Measurements from ENCODE around the gene RNF14. TPM values are rescaled to one million over a fixed set of nuclear protein-coding genes. Genes with fewer than 3 reads are reported as not detected.

Gene RNF14
- total and polyA plus RNA-seq, 10 of the 15 experiments (the other 5 are each of a cell fraction or from before 2014, with no cell fraction given): 13.2 to 41.8 (median 28.3) TPM

DNA sequence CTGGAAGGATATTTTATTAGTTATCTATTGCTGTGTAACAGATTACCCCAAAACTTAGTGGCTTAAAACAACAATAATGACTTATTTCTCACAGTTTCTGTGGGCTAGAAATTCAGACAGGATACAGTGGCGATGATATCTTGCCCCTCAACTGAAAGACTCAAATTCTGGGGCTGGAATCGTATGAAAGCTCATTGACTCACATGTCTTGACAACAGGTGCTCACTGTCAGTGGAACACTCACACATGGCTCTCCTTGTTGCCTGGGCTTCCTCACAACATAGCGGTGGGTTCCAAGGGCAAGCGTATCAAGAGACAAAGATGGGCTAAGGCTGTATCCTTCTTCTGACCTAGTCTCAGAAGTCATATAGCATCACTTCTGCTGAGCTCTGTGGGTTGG lies 47.7 kb downstream of the RNF14 start:
- FAIRE-seq: no peak
- ChIA-PET SMC1A (ENCODE audit: uncharacterized antibody, unreplicated experiment) (interaction anchor here (0.9 to 7.6 kb wide), 9 partner anchors 8 to 127 kb away, joined by 3 to 67 read pairs (median 7); partner anchors contain the start of gene RNF14), CTCF (interaction anchor here (0.6 to 8.9 kb wide), 15 partner anchors 8 to 352 kb away, joined by 3 to 120 read pairs (median 7); partner anchors contain the start of gene RNF14), RAD21 (ENCODE audit: unreplicated experiment) (interaction anchor here (0.6 to 4.2 kb wide), 5 partner anchors 25 to 324 kb away, joined by 3 to 25 read pairs (median 9); partner anchors contain the start of gene RNF14), POLR2A (interaction anchor here (0.5 kb wide), 1 partner anchor 11 kb away, joined by 3 read pairs; no protein-coding TSS in a partner anchor)
- TF ChIP-seq SUPT20H (IDR thresholded peaks at IDR 0.05; ENCODE audit: borderline replicate concordance, control insufficient read depth, low read depth, low read length) (no peak), RUNX3 (IDR thresholded peaks at IDR 0.05; ENCODE audit: low read length) (0 out of 2 replicates have a peak, but pooled peaks have one; percentile 6), ATF7 (IDR thresholded peaks at IDR 0.05; ENCODE audit: low read depth) (peak; percentile 3; the same call in 1 of the 2 replicates), RELB (IDR thresholded peaks at IDR 0.05; ENCODE audit: low read depth) (no peak)
- TF ChIP-seq, protein P1, sequence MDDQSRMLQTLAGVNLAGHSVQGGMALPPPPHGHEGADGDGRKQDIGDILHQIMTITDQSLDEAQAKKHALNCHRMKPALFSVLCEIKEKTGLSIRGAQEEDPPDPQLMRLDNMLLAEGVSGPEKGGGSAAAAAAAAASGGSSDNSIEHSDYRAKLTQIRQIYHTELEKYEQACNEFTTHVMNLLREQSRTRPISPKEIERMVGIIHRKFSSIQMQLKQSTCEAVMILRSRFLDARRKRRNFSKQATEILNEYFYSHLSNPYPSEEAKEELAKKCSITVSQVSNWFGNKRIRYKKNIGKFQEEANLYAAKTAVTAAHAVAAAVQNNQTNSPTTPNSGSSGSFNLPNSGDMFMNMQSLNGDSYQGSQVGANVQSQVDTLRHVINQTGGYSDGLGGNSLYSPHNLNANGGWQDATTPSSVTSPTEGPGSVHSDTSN (IDR thresholded peaks at IDR 0.05; ENCODE audit: insufficient replicate concordance, low read depth, low read length): no peak
- intact Hi-C loops (cut with micrococcal nuclease; ENCODE audit: unreplicated experiment) (loop anchor here (5.0 kb wide), 2 partner anchors 91 to 126 kb away; partner anchors contain the start of gene NDFIP1), in situ Hi-C loops (cut with MboI) (no loop called here)
- Histone ChIP-seq H3K4me3 (no peak overlapping the region), H3K79me2 (ENCODE audit: control insufficient read depth, insufficient read depth, low read length) (no peaks in the 10 kb centered on the region), H4K20me1 (ENCODE audit: control insufficient read depth, insufficient read depth) (no peaks in the 10 kb centered on the region), H3K4me1 (ENCODE audit: control insufficient read depth, insufficient read depth, low read length) (peaks cover 27% of the 10 kb centered on the region), H3K36me3 (ENCODE audit: control insufficient read depth in 2 of 2, insufficient read depth in 2 of 2, low read length in 1 of 2) (no peaks in the 10 kb centered on the region), H3K27me3 (replicated peaks in 1 of 2; ENCODE audit: control insufficient read depth in 2 of 2, insufficient read depth in 2 of 2, low read length in 1 of 2) (peaks cover 0 to 2% of the 10 kb centered on the region in 2 experiments; a peak in 1 of 4 replicates), H3K9ac (ENCODE audit: control insufficient read depth, insufficient read depth, low read length) (no peak overlapping the region), H3K9me3 (replicated peaks; ENCODE audit: control insufficient read depth, insufficient read depth, low read length) (peaks cover 2% of the 10 kb centered on the region; the same call in 1 of the 3 replicates), H3K27ac (ENCODE audit: control insufficient read depth, insufficient read depth) (no peak overlapping the region), H2AFZ (ENCODE audit: control insufficient read depth, low read depth, low read length) (no peak overlapping the region), H3K4me2 (ENCODE audit: control insufficient read depth, insufficient read depth) (no peak overlapping the region)
- peak; percentile 29 for ATAC-seq
- WGBS (ENCODE audit: insufficient coverage, insufficient replicate concordance, low lambda C conversion rate, missing lambda C conversion rate): 33% methylated on average over 4 of the region's 4 CpGs
- BruUV-seq (replicated peaks): no TSS peak
- no peak for DNase-seq (ENCODE audit: low read depth, low spot score)
